GM21390 (cell line): ENCODE data around the gene SLC30A10.
"Not testable (repeated sequence)": the region's sequence is repeated elsewhere in the genome, so short reads cannot be mapped to it uniquely, and the experiment has no call there.

Experiments
- ATAC-seq: cut with Tn5 transposase; IDR thresholded peaks from one replicate; pipeline ENCODE4 v1.9.1; 2021; ENCODE audit not compliant: unreplicated experiment

The SLC30A10 gene

DNA sequence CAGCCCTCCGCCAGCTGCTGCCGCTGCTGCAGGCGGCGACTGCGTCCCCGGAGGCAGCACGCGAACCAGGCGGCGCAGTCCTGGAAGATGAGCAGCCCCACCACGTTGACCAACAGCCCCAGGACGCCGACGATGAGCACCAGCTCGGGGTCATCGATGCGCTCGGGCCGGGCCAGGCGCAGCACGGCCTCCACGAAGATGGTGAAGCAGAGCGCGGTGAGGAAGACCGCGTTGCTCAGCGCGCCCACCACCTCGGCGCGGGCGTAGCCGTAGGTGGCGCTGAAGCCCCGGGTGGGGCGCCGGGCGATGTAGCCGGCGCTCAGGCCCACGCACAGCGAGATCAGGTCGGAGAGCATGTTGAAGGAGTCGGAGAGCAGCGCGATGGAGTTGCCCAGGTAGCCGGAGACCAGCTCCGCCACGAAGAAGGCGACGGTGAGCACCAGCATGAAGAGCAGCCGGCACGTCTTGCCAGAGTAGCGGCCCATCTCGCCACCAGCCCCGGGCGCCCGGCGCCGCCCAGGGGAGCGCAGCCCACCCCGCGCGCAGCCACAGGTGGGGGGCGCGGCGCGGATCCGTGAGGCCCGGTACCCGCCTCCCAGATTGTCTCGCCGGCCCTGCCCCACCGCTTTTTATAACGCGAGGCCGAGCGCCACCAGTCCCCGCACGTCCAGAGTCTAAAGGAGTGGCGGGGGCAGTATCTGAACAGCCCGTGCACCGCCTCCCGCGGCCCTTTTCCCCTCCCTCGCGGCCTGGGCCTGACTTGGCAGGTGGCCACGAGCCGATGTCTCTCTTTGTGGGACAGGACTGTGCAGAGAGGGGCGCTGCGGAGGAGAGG, at the start of gene SLC30A10:
SLC30A10 (minus strand) TSS at position 602 of the 835 bp plus-strand sequence; CDS start at position 485, 117 bp downstream.
- peak; percentile 72 for ATAC-seq

DNA sequence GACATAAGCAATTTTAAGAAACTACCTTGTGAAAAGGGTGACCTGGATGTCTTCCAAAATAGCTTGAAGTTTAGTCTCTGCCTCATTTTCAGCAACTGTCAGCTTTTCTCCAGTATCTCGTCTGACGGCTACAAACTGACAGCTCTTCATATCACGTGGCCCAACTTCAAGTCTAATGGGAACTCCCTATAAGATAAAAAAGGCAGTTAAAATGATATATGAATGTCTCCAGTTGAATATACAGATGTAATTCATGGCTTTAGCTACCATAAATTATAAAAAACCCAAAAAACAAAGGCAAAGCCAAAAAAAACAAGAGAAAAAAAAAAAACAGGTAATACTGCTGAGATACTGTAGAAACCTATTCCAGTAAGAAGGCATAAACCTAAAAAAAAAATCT, 44.9 kb upstream of the SLC30A10 start:
- no peak for ATAC-seq

DNA sequence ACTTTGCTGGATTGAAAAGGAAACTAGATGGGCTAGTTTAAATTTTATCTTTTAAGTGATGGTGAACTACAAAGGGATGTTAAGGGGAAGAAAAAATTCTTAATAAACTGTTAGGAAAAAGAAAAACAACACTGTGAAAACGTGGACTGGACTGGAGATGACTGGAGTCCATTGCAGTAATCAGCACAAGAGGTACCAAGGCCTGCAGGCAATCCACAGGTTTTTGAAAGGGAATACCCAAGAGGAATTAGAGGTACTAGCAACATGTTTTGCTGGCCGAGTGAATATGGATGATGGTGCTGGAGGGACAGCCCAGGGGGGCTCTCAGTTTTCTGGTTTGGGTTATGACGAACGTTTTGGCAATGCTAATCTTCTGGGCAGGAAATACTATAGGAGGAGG, 39.0 kb upstream of the SLC30A10 start:
- no peak for ATAC-seq

DNA sequence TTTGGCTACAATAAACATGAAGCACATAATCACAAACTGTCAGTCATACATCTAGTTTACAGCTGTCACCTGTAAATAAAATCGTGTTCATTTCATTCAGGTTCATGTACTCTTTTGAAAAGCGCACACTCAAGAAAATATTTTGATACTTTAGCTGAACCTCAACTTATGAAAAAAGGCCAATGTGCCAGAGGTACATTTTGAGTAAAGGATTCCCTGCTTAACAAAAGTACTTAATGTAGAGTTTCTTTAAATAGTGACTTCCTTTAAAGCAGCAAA, 37.7 kb upstream of the SLC30A10 start:
- no peak for ATAC-seq

DNA sequence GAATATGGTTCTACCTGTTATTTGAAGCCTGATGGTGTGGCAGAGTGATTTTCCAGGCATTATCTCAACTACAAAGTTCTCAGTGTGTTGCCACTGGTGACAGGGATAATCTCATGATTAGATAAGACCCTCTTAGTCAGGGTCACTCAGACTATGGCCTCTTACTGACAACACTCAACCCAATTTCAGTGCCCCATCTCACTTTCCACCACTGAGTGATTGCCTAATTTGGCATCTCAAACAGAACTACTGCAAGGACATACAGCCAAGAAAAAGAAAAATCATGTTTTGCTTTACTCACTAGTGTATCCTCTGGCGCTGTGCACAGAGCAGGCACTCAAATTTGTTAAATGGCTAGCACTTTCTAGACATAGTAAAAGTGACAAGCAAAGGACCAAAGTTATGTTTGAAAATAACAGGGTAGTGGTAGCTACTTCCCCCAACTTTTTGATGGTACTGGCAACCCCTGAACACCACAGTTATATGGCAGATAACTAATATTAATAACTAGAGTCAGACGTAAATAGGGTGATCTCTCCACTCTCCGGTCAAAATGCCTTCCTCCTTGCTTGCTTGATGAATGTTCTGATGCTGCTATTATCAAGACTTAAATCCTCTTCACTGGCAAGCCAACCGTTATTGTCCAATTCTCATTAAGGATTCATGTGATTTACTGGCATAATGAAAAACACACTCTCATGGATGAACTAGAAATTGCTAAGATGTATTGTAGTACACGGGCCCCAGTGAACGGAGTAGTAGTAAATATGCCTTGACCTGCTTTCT, 37.1 kb upstream of the SLC30A10 start:
- no peak for ATAC-seq

DNA sequence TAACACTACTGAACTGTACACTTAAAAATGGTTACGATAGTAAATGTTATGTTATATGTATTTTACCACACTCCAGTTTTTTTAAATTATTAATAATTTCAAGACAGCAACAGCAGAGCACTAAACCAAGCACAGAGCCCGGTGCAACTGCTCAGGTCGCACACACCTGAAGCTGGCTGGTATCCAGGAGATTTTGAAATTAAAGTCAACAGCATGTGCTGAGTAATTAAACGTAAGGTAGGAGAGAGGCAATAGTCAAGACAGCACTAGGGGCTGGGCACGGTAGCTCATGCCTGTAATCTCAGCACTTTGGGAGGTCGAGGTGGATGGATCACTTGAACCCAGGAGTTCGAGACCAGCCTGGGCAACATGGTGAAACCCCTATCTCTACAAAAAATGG, 35.1 kb upstream of the SLC30A10 start:
- no peak for ATAC-seq

DNA sequence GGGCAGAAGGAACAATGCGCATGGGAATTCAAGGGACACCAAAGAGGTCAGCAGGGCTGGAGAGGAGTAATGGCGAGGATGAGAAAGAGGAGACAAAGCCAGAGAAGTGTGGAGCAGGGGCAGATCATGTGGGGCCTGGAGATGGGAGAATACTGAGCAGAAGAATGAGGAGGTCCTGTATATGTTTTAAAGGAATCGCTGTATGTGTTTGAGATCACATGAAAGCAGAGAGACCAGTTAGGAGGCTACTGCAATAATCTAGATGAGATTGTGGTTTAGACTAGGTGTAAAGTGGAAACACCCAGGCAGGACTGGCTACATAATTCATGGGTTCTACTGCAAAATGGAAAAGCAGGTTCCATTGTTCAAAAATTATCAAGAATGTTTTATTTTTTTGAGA, 33.3 kb upstream of the SLC30A10 start:
- ATAC-seq: no peak

DNA sequence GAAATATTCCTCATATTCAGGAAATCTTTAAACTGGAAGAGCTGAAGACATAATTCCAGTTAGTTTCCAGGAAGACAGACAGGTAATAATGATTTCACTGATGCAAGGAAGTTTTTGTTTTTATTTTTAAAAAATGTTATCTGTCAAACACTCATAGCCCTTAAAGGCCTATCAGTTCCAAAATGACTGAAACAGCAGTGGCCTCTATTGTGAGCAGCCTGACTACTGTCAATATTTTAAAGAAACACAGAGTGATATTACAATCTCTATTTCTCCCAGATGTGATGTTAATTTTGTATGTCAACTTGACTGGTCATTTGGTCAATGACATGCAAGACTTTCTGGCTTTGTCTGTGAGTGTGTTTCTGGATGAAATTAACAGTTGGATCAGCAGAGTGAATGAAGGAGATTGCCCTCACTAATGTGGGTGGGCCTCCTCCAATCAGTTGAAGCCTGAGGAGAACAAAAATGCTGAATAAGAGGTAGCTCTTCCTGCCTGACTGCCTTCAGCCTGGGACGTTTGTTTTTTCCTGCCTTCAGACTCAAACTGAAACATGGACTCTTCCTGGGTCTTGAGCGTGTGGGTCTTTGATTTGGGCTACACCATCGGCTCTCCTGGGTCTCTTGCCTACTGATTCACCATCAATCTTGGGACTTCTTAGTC, 31.3 kb upstream of the SLC30A10 start:
- no peak for ATAC-seq

DNA sequence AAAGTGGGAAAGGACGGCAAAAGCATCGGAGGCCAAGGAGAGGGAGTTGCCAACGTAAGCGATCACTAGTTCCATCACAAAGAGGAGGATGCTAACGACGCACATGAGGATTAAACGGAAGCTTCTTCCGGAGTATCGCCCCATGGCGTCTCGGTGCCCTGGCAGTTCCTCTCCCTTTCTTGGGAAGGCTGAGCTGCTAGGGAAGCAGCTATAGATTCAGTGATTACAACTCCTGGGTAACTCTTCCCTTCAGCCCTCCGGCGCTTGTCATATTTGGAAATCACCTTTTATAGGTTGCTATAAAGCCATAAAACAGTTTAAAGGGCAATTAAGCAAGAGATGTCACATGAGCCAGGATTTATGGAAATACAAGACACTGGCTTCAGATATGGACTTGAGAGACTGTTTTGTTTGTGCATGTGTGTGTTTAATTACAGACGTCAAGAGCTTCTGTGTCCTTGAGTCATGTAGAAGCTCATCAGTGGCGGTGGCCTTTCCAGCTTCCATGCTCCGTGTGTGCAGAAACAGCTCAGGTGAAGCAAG, 30.6 kb upstream of the SLC30A10 start:
- ATAC-seq: no peak

DNA sequence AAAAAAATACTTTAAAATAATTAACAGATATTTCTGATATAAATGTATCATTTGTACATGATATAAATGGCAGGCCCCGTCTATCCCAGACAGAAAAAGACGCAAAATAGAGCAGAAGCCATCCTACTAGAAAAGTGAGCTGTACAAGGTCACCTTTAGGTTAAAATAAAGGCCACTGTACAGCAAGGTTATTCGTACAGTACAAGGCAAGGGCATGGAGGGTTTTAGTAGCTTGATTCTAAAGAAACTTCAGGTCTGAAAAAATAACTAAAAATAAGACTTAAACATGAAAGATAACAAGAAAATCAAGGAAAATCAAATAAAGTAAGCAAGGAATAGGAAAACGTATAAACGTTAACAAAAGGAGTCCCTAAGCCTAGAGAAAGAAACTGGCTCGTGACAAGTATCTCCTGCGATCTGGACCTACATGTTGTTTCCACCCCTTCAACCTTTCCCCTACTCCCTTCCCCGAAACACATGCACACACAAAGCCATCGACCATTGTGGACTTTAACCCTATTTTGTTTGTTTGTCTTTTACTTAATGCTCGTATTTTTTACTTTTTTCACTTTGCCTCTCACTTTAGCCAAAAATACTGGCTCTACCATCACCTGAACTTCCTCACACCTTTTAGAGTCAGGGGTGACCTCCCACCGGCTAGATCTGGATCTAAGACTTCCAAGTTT, 26.5 kb upstream of the SLC30A10 start:
- no peak for ATAC-seq

DNA sequence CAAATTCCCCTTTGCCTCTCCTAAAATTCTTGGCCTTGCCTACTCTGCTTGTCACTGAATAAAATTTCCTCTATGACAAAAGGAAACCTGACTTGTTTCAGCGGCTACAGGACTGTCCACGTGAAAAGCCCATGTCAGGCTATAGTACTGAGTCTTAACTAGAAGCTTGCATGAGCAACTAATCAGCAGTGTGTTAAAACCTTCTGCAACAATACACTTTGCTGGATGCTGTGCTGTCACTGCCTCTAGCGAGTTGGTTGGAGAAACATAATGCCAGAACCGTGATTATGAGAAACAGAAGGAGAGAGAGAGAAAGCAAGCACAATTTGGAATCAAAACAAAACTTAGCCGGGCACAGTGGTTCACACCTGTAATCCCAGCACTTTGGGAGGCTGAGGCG, 25.7 kb upstream of the SLC30A10 start:
- ATAC-seq: no peak

DNA sequence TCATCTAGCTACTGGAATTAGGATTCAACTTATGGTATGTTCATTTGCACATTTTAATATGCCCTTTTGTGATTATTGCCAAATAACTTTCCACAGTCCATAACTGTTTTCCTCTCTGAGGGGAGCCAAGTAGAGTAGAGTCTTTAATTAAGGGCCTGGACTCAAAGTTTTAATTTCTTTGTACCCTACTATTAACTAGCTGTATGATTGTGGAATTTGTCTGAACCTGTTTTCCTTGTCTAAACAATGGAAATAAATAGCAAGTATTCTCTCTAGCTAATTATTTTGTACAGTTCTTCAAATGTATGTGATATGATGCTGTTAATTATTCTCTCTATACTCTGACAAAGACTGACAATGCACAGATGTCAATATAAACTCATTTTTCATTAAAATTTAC, 24.0 kb upstream of the SLC30A10 start:
- ATAC-seq: no peak

DNA sequence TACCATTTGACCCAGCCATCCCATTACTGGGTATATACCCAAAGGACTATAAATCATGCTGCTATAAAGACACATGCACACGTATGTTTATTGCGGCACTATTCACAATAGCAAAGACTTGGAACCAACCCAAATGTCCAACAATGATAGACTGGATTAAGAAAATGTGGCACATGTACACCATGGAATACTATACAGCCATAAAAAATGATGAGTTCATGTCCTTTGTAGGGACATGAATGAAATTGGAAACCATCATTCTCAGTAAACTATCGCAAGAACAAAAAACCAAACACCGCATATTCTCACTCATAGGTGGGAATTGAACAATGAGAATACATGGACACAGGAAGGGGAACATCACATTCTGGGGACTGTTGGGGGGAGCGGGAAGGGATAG, 20.9 kb upstream of the SLC30A10 start:
- ATAC-seq: not testable (repeated sequence)

DNA sequence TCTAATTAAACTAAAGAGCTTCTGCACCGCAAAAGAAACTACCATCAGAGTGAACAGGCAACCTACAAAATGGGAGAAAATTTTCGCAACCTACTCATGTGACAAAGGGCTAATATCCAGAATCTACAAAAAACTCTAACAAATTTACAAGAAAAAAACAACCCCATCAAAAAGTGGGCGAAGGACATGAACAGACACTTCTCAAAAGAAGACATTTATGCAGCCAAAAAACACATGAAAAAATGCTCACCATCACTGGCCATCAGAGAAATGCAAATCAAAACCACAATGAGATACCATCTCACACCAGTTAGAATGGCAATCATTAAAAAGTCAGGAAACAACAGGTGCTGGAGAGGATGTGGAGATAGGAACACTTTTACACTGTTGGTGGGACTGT, 20.4 kb upstream of the SLC30A10 start:
- ATAC-seq: not testable (repeated sequence)

DNA sequence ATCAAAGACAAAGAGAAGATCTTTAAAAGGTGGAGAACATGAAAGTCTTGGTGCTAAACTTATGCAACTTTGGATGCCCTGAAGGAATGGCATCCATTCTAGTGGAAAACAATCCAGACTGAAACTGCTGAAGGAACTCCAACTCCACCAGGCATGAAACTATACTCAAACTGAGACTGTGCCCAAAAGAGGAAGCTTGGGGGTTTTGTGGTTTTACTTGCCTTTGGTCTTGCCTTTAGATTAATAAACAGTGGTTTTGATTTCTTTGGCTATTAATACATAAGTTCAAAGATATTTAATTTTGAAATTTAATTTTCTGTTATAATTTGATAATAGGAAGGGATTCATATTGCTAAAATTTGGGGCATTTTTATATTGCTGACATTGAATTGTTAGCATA, 17.4 kb upstream of the SLC30A10 start:
- no peak for ATAC-seq

DNA sequence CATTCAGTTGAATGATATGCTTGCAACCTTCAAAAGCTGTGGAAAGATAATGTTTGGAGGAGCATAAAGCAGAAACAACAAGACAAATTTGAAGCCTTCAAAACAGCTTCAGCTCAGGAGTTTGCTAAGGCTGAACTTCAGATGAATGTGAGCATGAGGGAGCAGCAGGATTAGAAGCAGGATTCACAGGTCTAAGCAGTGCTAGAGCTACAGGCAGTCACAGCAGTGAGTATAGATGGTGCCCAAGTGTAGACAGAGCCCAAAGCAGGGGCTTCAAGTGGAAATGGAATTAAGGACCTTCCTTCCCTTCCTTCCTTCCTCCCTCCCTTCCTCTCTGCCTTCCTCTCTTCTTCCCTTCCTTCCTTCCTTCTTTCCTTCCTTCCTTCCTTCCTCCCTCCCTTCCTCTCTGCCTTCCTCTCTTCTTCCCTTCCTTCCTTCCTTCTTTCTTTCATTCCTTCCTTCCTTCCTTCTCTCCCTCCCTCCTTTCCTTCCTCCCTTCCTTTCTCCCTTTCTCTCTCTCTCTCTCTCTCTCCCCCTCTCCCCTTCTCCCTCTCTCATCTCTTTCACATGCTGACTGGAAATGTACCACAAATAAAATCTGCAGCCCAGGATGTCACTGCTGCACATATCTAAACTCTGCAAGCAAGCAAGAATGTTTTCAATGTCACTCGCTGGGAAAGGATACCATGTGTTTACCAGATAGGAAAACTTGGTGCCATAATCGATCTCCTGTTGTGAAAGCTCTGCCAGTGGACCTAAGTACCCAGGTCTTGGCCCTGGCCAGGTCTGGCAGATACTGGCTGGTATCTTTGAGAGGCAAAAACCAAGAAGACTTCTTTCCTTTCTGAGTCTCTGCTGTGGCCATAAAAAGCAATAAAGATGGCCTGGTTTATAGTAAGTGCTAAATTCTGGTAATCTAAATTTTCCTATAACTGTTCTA, 13.1 kb upstream of the SLC30A10 start:
- ATAC-seq: no peak

DNA sequence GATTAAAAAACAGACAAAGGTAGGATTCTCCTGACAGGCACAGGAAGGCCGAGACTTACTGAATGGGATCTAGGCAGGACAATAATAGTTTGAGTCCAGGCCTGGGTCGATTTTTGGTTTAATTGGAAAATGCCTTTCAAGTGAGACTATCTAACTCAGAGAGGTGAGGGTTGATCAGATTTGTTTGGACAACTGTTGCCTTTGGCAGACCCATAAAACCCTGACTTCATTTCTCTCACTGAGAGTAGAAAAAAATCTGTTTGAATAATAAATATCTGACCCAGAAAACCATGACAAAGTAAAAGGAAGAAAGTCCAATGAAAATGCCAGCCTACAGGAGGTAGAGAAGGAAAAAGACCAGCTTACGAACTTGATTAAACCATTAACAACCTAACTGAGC, 12.3 kb upstream of the SLC30A10 start:
- no peak for ATAC-seq

DNA sequence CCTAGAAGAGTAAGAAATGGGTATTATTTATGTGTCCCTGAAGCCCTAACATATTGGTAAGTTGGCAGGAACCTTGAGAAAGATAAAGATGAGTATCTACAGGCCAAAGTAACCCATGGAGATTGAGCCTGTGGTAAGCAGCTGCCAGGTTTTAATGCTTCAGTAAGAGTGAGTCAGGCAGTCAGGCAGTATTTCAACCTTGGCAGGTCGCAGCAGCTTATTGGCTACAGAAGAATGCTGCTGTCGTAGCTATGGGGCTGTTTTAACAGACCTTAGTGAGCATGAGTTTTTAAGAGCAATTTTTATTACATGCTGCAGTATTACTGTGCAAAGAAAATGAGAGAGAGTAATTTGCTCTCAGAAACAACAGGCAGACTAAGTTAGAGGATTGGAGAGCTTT, 10.3 kb upstream of the SLC30A10 start:
- no peak for ATAC-seq

DNA sequence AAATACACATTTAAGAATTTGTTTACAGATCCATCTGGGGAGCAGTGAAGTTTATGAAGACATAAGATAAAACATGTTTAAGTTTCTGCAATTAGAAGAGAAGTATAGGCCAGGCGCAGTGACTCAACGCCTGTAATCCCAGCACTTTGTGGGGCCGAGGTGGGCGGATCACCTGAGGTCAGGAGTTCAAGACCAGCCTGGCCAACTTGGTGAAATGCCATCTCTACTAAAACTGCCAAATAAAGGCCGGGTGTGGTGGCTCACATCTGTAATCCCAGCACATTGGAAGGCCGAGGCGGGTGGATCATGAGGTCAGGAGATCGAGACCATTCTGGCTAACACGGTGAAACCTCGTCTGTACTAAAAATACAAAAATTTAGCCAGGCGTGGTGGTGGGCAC, 5.4 kb upstream of the SLC30A10 start:
- ATAC-seq: not testable (repeated sequence)

DNA sequence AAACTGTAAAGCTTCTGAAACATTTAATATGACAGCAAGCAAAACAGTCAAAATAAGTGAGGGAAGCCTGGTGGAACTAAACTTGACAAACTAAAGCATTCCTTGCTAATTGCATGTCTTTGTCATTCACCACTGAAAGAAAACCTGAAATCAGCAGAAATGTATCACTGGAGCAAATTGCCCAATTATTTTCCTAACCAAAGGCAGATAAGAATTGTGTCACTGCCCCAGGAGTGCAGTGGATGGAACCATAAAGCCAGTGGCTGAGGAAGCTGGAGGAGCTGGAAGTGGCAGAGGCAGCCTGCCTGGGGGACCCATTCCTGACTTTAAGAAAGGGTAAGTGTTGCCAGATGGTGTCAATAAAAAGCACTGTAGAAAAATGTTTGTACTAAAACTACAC, 2.7 kb upstream of the SLC30A10 start:
- no peak for ATAC-seq
